NB4 (cell line): ENCODE data around the gene TXLNB.

ENCODE experiments used
- CTCF ChIP-seq: IDR thresholded peaks from one replicate; pipeline ENCODE4 v1.5.1; 2012; ENCODE audit warnings: low read depth, low read length
- MAX ChIP-seq: IDR thresholded peaks from 2 replicates; pipeline ENCODE4 v1.6.1; 2011; ENCODE audit warnings: low read depth, low read length
- POLR2A ChIP-seq: IDR thresholded peaks from 2 replicates; pipeline ENCODE4 v1.6.1; 2011; ENCODE audit warnings: mild to moderate bottlenecking; ENCODE audit not compliant: insufficient read length; ENCODE audit errors: extremely low read depth

GRCh38 chr6:139275279-139276055, 16.3 kb downstream of the TXLNB start:
- TF ChIP-seq POLR2A (no peak), CTCF (no peak), MAX (no peak)
